ENCODE data around the gene HOXA10.

Gene HOXA10

DNA sequence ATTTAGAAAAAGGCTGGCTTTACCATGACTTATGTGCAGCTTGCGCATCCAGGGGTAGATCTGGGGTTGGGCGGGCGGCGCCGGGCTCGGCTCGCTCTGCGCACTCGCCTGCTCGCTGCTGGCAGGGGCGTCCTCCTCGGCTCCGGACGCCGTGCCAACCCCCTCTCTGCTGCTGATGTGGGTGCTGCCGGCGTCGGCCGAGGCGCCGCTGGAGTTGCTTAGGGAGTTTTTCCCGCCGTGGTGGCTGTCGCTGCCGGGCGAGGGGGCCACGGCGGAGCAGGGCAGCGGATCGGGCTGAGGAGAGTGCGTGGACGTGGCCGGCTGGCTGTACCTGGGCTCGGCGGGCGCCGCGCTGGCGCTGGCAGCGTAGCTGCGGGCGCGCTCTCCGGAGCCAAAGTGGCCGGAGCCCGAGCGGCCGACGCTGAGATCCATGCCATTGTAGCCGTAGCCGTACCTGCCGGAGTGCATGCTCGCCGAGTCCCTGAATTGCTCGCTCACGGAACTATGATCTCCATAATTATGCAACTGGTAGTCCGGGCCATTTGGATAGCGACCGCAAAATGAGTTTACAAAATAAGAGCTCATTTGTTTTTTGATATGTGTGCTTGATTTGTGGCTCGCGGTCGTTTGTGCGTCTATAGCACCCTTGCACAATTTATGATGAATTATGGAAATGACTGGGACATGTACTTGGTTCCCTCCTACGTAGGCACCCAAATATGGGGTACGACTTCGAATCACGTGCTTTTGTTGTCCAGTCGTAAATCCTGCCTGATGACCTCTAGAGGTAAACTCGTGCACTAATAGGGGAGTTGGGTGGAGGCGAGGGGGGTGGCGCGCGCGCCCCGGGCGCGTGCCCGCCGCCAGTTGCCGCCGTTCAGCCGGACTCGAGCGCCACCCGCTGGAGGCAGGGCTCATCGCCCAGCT lies 30.8 kb downstream of the HOXA10 start, which contains the start of gene HOXA5:
Gene HOXA5, minus strand, starts transcription at position 659 of the 927 bp plus-strand sequence. Its CDS starts 74 bp downstream, at position 585.
- peak; percentile 68 for DNase-seq

DNA sequence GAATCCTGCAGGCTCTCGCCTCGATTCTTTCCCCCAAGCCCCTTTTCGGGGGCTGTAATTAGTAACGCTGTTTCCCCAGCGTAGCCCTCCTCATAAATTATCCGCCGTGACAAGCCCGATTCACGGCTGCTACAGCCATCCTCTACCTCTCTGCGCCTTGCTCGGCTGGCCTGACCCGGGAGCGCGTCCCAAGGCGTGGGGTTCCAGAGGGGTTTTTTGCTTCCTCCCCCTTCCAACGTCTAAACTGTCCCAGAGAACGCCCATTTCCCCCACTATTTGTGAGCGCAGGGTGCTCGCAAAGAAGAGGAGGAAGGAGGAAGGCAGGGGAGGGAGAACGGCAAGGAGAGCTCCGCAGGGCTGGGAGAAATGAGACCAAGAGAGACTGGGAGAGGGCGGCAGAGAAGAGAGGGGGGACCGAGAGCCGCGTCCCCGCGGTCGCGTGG lies 31.5 kb downstream of the HOXA10 start:
- no peak for DNase-seq

GRCh38 chr7:27141923-27142579 lies 32.1 kb downstream of the HOXA10 start:
- DNase-seq: no peak

GRCh38 chr7:27141137-27141922 lies 32.8 kb downstream of the HOXA10 start:
- DNase-seq: no peak

DNA sequence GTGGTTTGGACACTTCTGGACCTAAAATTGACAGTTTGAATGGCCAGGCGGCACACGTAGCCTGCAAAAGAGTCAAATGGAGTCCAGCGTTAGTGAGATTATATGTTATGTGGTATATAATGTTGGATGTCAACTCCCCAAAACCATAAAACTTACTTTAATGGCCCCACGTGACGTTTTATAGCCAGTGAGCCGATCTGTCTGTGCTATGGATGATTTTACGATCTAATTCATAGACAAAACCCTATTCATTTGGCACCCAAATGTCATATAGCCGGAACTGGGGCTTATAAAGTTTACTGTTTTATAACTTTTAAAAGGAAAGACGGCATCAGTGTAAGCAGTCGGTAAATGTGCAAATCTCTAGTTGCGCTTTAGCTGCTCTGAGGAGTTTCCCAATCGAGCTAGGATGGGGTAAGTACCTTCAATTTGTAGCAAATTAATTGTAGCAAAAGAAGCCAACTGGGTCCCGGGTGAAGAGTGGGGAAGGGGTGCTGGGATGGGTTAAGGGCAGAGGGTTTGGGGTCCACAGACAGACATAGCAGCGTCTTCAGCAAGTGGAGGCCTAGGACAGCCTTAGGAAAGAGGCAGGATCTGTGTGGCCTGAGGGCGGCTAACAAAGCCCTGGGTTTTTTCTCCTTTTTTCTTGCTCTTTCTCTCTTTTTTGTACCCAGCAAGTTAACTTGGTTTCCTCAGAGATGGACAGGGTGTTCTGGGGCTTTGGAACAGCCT lies 33.8 kb downstream of the HOXA10 start:
- DNase-seq: no peak

- no peak for DNase-seq
Observed at GRCh38 chr7:27139334-27140125, 34.6 kb downstream of the HOXA10 start.

DNA sequence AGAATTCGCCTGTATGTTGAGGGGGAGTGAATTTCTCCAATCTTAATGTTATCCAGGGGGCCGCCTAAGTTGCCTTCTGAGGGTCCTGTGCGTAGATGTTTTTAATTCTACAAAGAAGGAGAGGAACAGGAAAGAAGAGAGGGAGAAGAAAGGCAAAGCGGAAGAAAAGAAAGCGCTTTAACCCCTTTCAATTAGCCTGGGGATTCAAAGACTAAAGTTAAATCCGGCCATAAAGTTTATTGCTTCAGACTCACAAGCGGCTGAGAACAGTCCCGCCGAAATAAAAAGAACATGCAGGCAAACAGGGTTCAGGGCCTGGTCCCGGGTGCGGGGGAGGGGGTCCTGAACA lies 35.2 kb downstream of the HOXA10 start:
- no peak for DNase-seq

DNA sequence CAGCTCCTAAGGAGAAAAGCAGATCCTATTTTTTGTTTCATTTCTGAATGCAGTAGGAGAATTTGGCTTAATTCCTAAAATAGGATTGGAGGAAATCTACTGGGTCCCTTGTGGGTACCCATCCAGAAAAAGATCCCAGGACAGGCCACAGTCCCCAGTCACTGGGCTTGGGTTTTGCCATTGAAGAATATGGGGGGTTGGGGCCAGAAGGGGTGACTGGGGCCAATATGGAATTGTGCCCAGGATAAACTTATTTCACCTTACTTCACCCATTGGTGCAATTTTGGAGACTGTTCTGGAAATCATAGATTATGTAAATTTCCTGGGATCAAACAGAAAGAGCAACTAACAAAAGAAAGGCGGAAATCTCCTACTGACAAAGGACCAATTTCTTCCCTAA lies 35.6 kb downstream of the HOXA10 start:
- DNase-seq: no peak

GRCh38 chr7:27137640-27138315 lies 36.3 kb downstream of the HOXA10 start:
- DNase-seq: no peak

- DNase-seq: no peak
Observed at GRCh38 chr7:27134392-27134791, 39.7 kb downstream of the HOXA10 start.

DNA sequence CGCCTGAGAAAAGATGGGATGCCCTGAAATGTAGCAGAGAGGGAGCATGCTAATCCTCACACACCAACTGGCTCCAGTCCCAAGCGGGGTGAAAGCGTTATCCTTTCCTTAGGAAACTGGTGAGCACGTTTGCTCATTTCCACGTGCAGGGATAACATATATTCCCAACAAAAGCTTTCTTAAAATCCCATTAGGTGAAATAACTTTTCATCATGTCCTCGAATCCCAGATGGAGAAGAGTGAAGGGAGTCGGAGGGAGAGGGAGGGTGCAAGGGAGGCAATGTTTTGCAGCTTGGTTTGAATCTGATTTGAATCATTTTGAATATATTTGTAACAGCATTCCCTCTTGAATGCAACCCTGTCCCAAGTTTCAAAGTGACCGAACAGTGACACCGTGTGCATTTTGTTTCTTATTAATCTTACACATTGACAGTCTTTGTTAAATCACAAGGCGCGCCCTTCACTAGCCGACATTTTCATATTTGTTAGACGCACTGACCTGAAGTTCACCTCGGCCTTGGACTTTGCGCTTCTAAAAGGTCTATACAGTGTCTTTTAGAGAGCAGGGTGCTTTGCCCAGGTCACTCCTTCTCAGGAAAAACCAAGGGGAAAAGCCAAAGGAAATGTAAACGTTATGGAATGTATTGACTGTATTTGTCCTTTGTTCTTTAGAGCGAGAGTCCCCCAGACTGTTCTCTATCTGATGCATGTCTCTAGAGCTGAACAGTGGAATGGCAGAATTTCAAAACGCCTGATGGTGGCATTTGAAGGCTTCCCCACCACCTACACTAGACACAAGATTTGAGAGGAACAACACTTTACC lies 40.5 kb downstream of the HOXA10 start:
- DNase-seq: no peak

DNA sequence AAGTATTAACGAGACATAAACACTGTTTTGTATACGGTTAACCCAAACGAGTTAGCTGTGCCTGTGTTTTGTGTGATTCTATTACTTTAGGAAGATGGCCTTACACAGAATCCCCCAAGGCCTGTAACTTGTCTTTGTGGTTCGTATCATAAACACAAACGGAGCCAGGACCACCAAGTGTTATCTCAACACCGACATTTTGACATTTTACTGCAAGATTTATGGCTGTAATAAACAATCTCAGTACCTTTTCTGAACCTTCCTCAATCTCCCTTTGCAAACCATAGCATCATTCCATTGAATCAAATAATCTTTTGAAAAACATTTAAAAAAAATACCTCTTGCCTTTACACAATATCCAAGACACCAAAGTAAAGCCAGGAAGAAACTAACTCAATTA lies 41.1 kb downstream of the HOXA10 start:
- DNase-seq: no peak

- no peak for DNase-seq
Observed at GRCh38 chr7:27132214-27132613, 41.9 kb downstream of the HOXA10 start.

DNA sequence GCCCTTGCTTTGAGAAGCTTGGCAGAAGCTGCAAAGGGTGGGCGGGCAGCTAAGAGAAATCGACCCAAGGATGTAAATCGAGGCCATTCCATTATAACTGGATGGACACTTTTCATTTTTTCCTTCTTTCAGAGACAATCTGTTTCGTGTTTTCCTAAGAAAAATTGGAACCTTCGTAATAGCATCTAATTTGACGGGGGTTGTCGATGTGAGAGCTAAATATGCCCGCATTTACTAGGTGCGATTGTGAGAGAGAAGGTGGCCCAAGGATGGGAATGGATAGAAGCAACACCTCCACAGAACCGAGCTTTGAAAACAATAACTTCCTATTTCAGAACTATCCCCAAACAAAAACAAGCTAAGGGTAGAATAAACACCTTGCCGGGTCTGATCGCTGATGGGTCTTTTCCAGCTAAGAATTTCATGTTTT lies 42.7 kb downstream of the HOXA10 start:
- DNase-seq: no peak

- no peak for DNase-seq
Observed at GRCh38 chr7:27130540-27131389, 43.4 kb downstream of the HOXA10 start, which contains the start of gene HOXA4. HOXA4 (minus strand) TSS chr7:27130757; CDS start chr7:27130733, 24 bp downstream.

GRCh38 chr7:27129729-27130539 lies 44.2 kb downstream of the HOXA10 start:
- DNase-seq: no peak

GRCh38 chr7:27128776-27129728 lies 45.1 kb downstream of the HOXA10 start:
- DNase-seq: no peak
